A549 (cell line): ENCODE results near the gene MUC2. TPM values are rescaled to one million over a fixed set of nuclear protein-coding genes. Genes with fewer than 3 reads are reported as not detected.

ENCODE experiments used
- ATAC-seq, 2 experiments: fragments of 200-7000 bp in 1 of 2; fragments of >200 bp in 1 of 2; cut with Nextera tagmentation in 1 of 2; cut with Tn5 transposase in 1 of 2; 3 replicates each; pipeline versions ENCODE4 v1.8.0 to v1.9.1; 2018 to 2020; ENCODE audit warnings: mild to moderate bottlenecking in 1 of 2, moderate library complexity in 1 of 2
- CTCF ChIA-PET: fragments of 300-600 bp; sonication (Branson Sonifier 250); formaldehyde crosslinking; extraction: SDS; loops from one replicate; lab custom pipeline; 2021; ENCODE audit warnings: antibody characterized with exemption, inconsistent platforms; lab: Yijun Ruan, JAX
- POLR2A ChIA-PET: fragments of 350-600 bp; formaldehyde crosslinking; extraction: SDS; loops from one replicate; lab custom pipeline; 2021; ENCODE audit warnings: antibody characterized with exemption, inconsistent platforms; lab: Yijun Ruan, JAX
- DNase-seq, 2 experiments: peaks; one replicate each; pipeline versions ENCODE4 v3.0.0 to v3.0.0-alpha.2; 2011 to 2016; ENCODE audit warnings: low read depth in 1 of 2, low spot score in 1 of 2
- FAIRE-seq: peaks from 2 replicates; lab custom pipeline; 2011; peaks lifted over from hg19 to GRCh38; lab: Jason Lieb, UNC
- H3K27ac ChIP-seq, 2 experiments: fragments of >200 bp; sonication (Bioruptor Twin); formaldehyde crosslinking; 3 replicates each; pipeline ENCODE4 v1.5.1; 2016 to 2017
- H3K4me1 ChIP-seq: fragments of >200 bp; sonication (Bioruptor Twin); formaldehyde crosslinking; 3 replicates; pipeline ENCODE4 v1.6.1; 2016
- H3K4me2 ChIP-seq: fragments of >200 bp; sonication (Bioruptor Twin); formaldehyde crosslinking; 3 replicates; pipeline ENCODE4 v1.6.1; 2016
- H3K4me3 ChIP-seq: fragments of >200 bp; sonication (Bioruptor Twin); formaldehyde crosslinking; 3 replicates; pipeline ENCODE4 v1.5.1; 2016
- H3K9me3 ChIP-seq: fragments of >200 bp; sonication (Bioruptor Twin); formaldehyde crosslinking; 3 replicates; pipeline ENCODE4 v1.6.1; 2016
- ATOH8 ChIP-seq: fragments of 250-450 bp; sonication (Bioruptor Pico); IDR thresholded peaks from 2 replicates; pipeline ENCODE4 v1.5.0; 2020; ENCODE audit warnings: low read depth, mild to moderate bottlenecking, moderate library complexity
- BCL3 ChIP-seq: fragments of >200 bp; sonication (Bioruptor Twin); formaldehyde crosslinking; IDR thresholded peaks from 3 replicates; pipeline ENCODE4 v1.6.1; 2016
- BHLHE40 ChIP-seq: IDR thresholded peaks from 2 replicates; pipeline ENCODE4 v1.6.1; 2012; ENCODE audit warnings: low read depth, low read length, inconsistent platforms
- CBX2 ChIP-seq: fragments of 200-600 bp; sonication (generic); IDR thresholded peaks from 2 replicates; pipeline ENCODE4 v1.6.1; 2016; ENCODE audit warnings: low read depth, mild to moderate bottlenecking, borderline replicate concordance
- CBX8 ChIP-seq: fragments of 200-600 bp; sonication (generic); IDR thresholded peaks from 2 replicates; pipeline ENCODE4 v1.6.1; 2016
- CHD4 ChIP-seq: fragments of 200-600 bp; sonication (generic); IDR thresholded peaks from 2 replicates; pipeline ENCODE4 v1.6.1; 2016; ENCODE audit warnings: antibody characterized with exemption, mild to moderate bottlenecking, borderline replicate concordance
- E2F6 ChIP-seq: IDR thresholded peaks from 2 replicates; pipeline ENCODE4 v1.6.1; 2012; ENCODE audit warnings: low read depth, borderline replicate concordance
- ELK1 ChIP-seq: fragments of 150-350 bp; IDR thresholded peaks from 2 replicates; pipeline ENCODE4 v1.6.1; 2014; ENCODE audit warnings: low read depth, mild to moderate bottlenecking, low read length
- EP300 ChIP-seq, 2 experiments: fragments of >200 bp; sonication (Bioruptor Twin); formaldehyde crosslinking; IDR thresholded peaks; 2 replicates in 1 of 2; 3 replicates in 1 of 2; pipeline ENCODE4 v1.6.1; 2016 to 2017
- GATA3 ChIP-seq: IDR thresholded peaks from 2 replicates; pipeline ENCODE4 v1.6.1; 2012; ENCODE audit warnings: borderline replicate concordance
- HDAC2 ChIP-seq: fragments of 200-600 bp; sonication (generic); IDR thresholded peaks from 2 replicates; pipeline ENCODE4 v1.6.1; 2016
- HEYL ChIP-seq: fragments of 250-450 bp; sonication (Bioruptor Pico); IDR thresholded peaks from 2 replicates; pipeline ENCODE4 v1.8.0; 2021; ENCODE audit warnings: mild to moderate bottlenecking, moderate library complexity
- HOXA7 ChIP-seq: fragments of 250-450 bp; sonication (Bioruptor Pico); IDR thresholded peaks from 2 replicates; pipeline ENCODE4 v1.5.0; 2020; ENCODE audit warnings: mild to moderate bottlenecking, moderate library complexity
- HOXB13 ChIP-seq: fragments of 250-450 bp; sonication (Bioruptor Pico); IDR thresholded peaks from 2 replicates; pipeline ENCODE4 v1.5.0; 2020; ENCODE audit warnings: low read depth, mild to moderate bottlenecking, moderate library complexity
- JUN ChIP-seq, 2 experiments: fragments of >200 bp; sonication (Bioruptor Twin); formaldehyde crosslinking; IDR thresholded peaks; 2 replicates in 1 of 2; 3 replicates in 1 of 2; pipeline ENCODE4 v1.6.1; 2016 to 2017
- JUNB ChIP-seq: fragments of >200 bp; sonication (Bioruptor Twin); formaldehyde crosslinking; IDR thresholded peaks from 2 replicates; pipeline ENCODE4 v1.6.1; 2016
- MAZ ChIP-seq: fragments of 150-350 bp; IDR thresholded peaks from 2 replicates; pipeline ENCODE4 v1.6.1; 2014; ENCODE audit warnings: antibody characterized with exemption, low read depth, low read length, borderline replicate concordance
- NFE2L2 ChIP-seq: fragments of 150-350 bp; conservative IDR thresholded peaks from 2 replicates; pipeline ENCODE4 v1.6.1; 2014; ENCODE audit warnings: low read length
- NR3C1 ChIP-seq: fragments of >200 bp; sonication (Bioruptor Twin); formaldehyde crosslinking; IDR thresholded peaks from 3 replicates; pipeline ENCODE4 v1.6.1; 2017
- PHF8 ChIP-seq: fragments of 200-600 bp; sonication (generic); IDR thresholded peaks from 2 replicates; pipeline ENCODE4 v1.6.1; 2016; ENCODE audit warnings: low read depth, mild to moderate bottlenecking, antibody characterized with exemption, moderate library complexity, borderline replicate concordance
- POLR2A ChIP-seq: IDR thresholded peaks from 2 replicates; pipeline ENCODE4 v1.6.1; 2012; ENCODE audit warnings: mild to moderate bottlenecking, low read length
- RARB ChIP-seq: fragments of 250-450 bp; sonication (Bioruptor Pico); IDR thresholded peaks from 2 replicates; pipeline ENCODE4 v1.8.0; 2021; ENCODE audit warnings: mild to moderate bottlenecking, moderate library complexity
- SMC3 ChIP-seq: fragments of >200 bp; sonication (Bioruptor Twin); formaldehyde crosslinking; IDR thresholded peaks from 3 replicates; pipeline ENCODE4 v1.6.1; 2018; ENCODE audit warnings: inconsistent platforms
- SREBF2 ChIP-seq: fragments of 450-650 bp; IDR thresholded peaks from 2 replicates; pipeline ENCODE4 v1.6.1; 2014; ENCODE audit warnings: mild to moderate bottlenecking, moderate library complexity
- TP53 ChIP-seq: fragments of 250-450 bp; sonication (Bioruptor Pico); IDR thresholded peaks from 2 replicates; pipeline ENCODE4 v1.5.0; 2021; ENCODE audit warnings: mild to moderate bottlenecking, moderate library complexity
- ZNF302 ChIP-seq: fragments of 250-450 bp; sonication (Bioruptor Pico); IDR thresholded peaks from 2 replicates; pipeline ENCODE4 v1.9.0; 2021; ENCODE audit warnings: inconsistent platforms, mild to moderate bottlenecking, moderate library complexity
- WGBS: methylation state at CpG from one replicate; pipeline ENCODE4 v1.1.6; 2017; ENCODE audit errors: missing lambda C conversion rate; 5-methylcytosine and 5-hydroxymethylcytosine counted together
- polyA plus RNA-seq, 4 experiments: library from polyadenylated mRNA; depleted of rRNA in 3 of 4; stranded (reverse); fragments of >200 nt; fragmentation: RNase III in 1 of 4; extraction: RNeasy Plus Mini Kit Qiagen cat#74134 plus additional on column Dnase treatment in 1 of 4; gene quantifications; 2 replicates in 3 of 4; 3 replicates in 1 of 4; pipeline ENCODE4 v1.2.3, GENCODE V29; 2011 to 2017
- TF ChIP-seq, protein P1 (sequence below): fragments of 200-600 bp; sonication (generic); IDR thresholded peaks from 2 replicates; pipeline ENCODE4 v1.6.1; 2016; ENCODE audit warnings: antibody characterized with exemption, mild to moderate bottlenecking, moderate library complexity

MUC2 gene
- polyA plus RNA-seq, 2 of the 4 experiments (the other 2 are of a cell fraction) = 0.01 to 0.03 TPM

GRCh38 chr11:1032310-1032891 is 42.3 kb upstream of the MUC2 start:
- H3K4me3 ChIP-seq = no peak overlapping the region
- TF ChIP-seq PHF8 = no peak
- no peak for TF ChIP-seq HEYL (CRISPR knock-in tag)
- TF ChIP-seq POLR2A = no peak
- no peak for TF ChIP-seq ZNF302 (CRISPR knock-in tag)
- no peak for TF ChIP-seq SMC3
- TF ChIP-seq HOXA7 (CRISPR knock-in tag) = no peak
- TF ChIP-seq JUN (IDR thresholded peaks at IDR 0.05) = no peak
- TF ChIP-seq EP300 (IDR thresholded peaks at IDR 0.05) = no peak
- TF ChIP-seq CHD4 = no peak
- TF ChIP-seq BCL3 = no peak
- TF ChIP-seq ATOH8 (CRISPR knock-in tag) = no peak
- TF ChIP-seq HOXB13 (CRISPR knock-in tag) = no peak
- TF ChIP-seq ELK1 = no peak
- no peak for TF ChIP-seq E2F6
- no peak for TF ChIP-seq SREBF2
- TF ChIP-seq, protein P1, sequence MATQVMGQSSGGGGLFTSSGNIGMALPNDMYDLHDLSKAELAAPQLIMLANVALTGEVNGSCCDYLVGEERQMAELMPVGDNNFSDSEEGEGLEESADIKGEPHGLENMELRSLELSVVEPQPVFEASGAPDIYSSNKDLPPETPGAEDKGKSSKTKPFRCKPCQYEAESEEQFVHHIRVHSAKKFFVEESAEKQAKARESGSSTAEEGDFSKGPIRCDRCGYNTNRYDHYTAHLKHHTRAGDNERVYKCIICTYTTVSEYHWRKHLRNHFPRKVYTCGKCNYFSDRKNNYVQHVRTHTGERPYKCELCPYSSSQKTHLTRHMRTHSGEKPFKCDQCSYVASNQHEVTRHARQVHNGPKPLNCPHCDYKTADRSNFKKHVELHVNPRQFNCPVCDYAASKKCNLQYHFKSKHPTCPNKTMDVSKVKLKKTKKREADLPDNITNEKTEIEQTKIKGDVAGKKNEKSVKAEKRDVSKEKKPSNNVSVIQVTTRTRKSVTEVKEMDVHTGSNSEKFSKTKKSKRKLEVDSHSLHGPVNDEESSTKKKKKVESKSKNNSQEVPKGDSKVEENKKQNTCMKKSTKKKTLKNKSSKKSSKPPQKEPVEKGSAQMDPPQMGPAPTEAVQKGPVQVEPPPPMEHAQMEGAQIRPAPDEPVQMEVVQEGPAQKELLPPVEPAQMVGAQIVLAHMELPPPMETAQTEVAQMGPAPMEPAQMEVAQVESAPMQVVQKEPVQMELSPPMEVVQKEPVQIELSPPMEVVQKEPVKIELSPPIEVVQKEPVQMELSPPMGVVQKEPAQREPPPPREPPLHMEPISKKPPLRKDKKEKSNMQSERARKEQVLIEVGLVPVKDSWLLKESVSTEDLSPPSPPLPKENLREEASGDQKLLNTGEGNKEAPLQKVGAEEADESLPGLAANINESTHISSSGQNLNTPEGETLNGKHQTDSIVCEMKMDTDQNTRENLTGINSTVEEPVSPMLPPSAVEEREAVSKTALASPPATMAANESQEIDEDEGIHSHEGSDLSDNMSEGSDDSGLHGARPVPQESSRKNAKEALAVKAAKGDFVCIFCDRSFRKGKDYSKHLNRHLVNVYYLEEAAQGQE = no peak
- no peak for TF ChIP-seq NR3C1
- DNase-seq = no peak
- CTCF ChIA-PET = no interaction called here
- H3K9me3 ChIP-seq = no peaks in the 10 kb centered on the region
- 88% methylated on average over 12 of the region's 12 CpGs for WGBS
- no peak for ATAC-seq
- POLR2A ChIA-PET = no interaction called here
- H3K4me1 ChIP-seq = no peaks in the 10 kb centered on the region
- H3K4me2 ChIP-seq = no peak overlapping the region
- H3K27ac ChIP-seq = no peak overlapping the region
- FAIRE-seq = peak; percentile 49

- FAIRE-seq (no peak), DNase-seq (no peak), ATAC-seq (no peak)
- 90% methylated on average over 33 of the region's 38 CpGs for WGBS
- CTCF ChIA-PET = no interaction called here
- Histone ChIP-seq H3K4me3 (no peak overlapping the region), H3K4me2 (no peak overlapping the region), H3K9me3 (no peaks in the 10 kb centered on the region), H3K4me1 (no peaks in the 10 kb centered on the region), H3K27ac (no peak overlapping the region)
- POLR2A ChIA-PET = no interaction called here
- TF ChIP-seq CBX2 (no peak), BCL3 (no peak), HDAC2 (no peak), CBX8 (no peak), JUNB (no peak), TP53 (no peak), MAZ (no peak), POLR2A (no peak), NFE2L2 (no peak), HEYL (CRISPR knock-in tag) (no peak), RARB (no peak), SMC3 (no peak), CHD4 (no peak), BHLHE40 (no peak), GATA3 (no peak)
Observed at GRCh38 chr11:1033016-1033798, 41.5 kb upstream of the MUC2 start.
